GM21390 (cell line): Measurements from ENCODE around the gene ABLIM2.
A peak's percentile ranks its signal among the peaks of the same experiment; 100 is the strongest.

Experiments used
- ATAC-seq: cut with Tn5 transposase; IDR thresholded peaks from one replicate; pipeline ENCODE4 v1.9.1; 2021; ENCODE audit not compliant: unreplicated experiment

The ABLIM2 gene

DNA sequence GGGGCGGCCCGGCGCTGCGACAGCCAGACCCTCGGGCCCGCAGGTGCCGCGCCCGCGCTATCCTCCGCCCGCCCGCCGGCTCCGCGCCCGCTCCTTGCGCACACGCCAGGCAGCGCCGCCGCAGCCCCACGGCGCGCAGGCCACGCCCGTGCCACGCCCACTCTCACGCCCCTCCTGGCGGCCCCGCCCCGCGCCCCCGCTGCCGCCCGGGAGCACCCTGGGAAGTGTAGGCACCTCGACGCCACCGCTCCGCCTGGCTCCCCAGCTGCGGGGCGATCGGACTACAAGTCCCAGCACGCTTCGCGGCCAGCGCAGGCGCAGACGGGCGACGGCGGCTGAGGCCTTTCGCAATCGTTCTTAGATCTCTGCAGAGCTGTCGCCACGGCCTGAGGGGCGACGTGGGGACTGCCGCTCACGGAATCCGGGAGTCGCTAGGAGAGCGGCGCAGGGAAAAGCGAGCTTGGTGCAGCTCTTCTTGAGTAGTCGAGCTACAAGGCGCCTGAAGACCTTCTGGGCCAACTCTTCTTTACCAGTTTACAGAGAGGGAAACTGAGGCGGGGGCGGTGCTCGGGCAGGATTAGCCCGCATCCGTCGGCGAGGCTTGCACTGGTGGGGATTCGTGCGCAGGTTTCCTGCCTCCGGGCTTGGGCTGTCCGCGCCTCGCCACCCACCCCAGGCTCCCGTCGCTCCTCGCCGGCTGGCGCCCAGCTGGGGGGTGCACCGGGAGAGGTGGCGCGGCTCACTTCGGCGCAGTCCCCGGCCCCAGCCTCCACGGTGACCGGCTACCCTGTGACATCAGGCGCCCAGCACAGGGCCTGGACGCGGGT, at the start of gene ABLIM2:
ABLIM2 (minus strand) TSS at position 104 of the 827 bp plus-strand sequence. CDS start 124 bp downstream, outside the sequence.
- peak; percentile 94 for ATAC-seq

DNA sequence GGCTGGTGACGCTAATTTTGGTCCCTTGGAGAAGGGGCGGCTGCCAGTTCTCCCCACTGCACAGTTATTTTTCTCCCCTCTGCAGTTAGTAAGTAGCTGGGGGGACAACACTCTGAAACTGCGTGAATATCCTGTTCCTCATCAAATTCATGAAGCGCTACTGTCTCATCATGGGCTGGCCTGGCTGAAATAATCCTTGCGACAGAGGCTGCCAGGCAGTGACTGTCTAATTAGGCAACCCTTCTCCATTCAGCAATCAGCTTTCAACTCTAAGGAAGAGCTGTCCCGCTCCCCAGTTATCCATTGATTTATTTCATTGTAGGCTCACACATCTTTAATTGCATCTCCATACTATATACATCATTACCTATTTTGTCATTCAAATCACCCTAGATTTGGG, 48.7 kb upstream of the ABLIM2 start:
- no peak for ATAC-seq

DNA sequence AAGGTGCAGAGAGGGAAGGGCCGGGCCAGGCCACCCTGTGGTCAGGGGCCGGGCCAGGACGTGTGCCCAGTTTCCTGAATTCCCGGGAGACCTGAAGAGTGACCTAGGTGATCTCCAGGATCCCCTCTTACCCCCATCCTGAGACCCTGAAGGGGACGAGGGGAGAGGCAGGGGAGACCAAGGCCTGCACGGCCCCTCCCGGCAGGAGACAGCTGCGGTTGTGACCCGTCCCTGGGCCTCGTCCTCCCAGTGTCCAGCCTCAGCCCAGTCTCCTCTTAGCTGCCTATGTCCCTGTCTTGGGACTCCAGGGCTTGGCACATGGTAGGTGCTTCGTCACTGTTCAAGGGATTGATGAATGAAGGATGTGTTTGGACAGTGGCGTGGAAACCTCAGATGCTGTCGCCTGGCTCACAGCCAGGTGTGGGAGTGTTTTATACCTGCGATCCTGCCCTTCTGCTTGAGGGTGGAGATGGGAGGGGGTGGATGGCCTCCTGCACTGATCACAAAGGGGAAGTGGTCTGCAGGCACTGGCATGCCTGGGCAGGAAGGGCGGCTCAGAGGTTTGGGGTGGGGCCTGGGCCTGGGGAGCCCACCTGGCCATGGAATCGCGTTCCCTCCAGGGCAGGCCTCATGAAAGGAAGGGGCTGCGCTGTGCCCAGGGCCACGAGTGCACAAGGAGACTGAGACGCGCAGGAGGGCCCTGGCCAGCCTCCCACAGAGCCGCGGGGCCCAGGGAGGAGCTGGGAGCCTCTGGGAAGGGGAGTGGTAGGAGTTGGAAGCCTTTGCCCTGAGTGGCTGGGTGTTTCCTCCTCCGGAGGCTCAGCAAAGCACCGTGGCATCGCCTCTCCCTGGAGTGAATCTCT, 47.4 kb upstream of the ABLIM2 start:
- ATAC-seq, result no peak

DNA sequence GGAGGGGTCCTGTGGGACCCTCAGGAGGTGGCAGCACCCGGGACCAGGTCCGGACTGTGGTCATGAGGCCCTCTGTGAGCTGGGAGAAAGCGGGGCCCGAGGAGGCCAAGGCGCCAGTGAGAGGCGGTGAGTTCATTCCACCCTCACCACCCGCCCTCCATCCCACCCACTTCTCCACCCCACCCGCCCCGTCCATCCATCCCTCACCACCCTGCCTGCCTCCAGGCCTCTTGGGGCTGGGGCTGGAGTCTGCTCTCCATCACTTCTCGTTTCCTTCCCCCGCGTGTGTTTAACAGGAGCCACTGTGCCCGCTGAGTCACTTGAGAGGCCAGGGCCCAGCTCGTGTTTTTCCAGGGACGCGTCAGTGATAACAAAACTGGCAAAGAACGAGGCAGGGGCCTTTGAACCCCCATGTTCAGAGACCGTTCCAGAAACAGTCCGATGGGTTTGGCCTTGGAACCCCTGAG, 46.7 kb upstream of the ABLIM2 start:
- ATAC-seq, result no peak

DNA sequence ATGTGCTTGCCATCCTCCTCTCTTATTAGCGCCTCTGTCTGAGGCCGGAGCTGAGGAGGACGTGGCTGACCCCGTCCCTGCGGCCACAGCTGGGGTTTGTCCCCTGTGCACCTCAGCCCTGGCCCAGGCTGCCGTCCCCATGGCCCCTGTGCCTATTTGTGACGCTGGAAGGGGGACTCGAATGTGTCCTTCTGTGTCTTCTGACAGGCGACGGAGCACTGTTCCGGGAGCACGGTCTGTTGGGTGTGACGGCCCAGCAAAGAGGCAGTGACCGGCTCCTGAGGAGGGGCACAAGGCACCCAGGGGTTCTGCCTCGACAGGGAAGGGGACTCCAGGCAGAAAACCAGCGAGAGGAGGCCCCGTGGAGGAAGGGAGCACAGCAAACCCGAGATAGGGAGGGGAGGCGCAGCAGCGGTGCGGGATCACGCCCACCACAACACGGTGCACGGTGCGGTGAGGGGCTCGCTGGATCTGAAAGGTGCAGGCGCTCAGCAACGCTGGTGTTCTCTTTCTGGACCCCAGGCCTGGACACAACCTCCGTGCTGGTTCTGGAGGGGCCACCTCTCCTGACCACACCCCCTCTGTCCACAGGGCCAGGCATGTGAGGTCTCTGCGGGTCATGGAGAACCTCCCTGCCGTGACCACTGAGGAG, 46.1 kb upstream of the ABLIM2 start:
- ATAC-seq, result no peak

DNA sequence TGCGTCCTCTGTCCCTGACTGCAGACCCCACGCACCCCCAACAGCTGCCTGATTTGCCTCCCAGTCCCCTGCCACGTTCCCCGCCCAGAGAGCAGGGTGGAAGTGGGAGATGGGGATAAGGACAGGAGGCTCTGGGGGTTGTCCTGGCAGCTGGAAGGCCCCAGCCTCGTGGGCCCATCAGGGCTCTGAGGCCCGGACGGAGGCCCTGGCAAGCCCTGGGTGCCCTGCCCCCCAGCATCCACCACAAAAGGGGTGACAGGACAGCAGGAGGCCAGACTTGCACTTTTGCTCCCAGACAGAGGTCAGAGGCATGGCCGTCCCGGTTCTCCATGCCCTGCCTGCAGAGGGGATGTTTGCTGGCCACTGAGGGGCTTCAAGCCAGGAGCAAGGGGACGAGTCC, 45.2 kb upstream of the ABLIM2 start:
- ATAC-seq, result no peak

DNA sequence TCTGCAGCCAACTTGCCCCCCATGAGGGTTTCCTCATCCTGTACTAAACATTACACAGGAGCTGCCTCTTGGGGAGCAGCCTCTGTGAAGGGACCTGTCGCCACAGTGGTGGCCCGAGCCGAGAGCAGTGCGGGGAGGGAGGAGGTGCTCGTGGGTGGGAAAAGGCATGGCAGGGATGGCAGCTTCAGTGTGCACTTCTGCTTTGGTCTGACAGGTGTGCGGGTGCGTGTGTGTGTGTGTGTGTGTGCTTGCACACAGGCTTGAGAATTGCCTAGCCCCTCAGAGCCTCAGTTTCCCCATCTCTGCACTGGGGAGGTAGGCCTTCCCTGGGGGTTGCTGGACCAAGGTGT, 44.4 kb upstream of the ABLIM2 start:
- ATAC-seq, result no peak

DNA sequence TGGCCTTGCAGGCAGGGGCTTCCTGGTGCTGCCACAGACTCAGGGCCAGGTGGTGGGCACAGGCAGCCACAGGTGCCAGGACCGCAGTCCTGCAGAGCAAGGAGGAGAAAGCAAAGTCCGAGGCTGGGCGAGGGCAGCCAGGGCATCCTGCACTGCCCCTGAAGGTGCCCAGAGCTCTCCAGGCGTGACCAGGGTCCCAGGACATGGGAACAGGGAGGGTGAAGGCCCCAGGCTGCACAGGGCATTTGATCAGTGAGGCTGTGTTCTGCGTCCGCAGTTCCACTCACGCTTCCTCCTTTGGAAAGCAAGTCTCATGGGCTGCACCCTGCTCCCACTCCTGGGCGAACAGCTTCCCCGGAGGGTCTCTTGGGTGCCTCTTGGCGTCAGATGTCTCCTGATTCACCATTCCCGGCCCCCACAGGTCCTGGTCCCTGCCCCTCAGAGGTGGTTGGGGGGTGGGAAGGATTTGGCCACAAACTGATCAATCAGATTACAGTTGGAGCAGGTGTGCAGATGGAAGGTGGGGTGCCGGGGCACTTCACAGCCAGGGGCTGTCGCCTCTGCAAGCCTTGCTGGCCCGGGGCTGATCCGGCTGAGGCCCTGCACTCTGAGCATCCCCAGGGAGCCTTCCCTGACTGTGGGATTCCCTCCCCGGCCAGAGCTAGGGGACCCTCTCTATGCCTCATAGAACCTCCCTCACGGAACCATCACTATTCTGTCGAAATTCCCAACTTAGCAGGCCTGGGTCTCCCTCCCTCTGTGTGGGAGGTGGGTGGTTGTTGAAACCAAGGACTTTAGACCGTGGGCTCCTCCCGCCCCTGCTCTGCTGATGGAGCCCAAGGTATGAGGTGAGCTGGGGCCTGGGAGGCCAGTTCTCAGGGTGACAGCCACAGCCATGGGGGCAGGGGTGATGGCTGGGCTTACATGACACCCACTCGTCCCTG, 43.8 kb upstream of the ABLIM2 start:
- ATAC-seq, result no peak

DNA sequence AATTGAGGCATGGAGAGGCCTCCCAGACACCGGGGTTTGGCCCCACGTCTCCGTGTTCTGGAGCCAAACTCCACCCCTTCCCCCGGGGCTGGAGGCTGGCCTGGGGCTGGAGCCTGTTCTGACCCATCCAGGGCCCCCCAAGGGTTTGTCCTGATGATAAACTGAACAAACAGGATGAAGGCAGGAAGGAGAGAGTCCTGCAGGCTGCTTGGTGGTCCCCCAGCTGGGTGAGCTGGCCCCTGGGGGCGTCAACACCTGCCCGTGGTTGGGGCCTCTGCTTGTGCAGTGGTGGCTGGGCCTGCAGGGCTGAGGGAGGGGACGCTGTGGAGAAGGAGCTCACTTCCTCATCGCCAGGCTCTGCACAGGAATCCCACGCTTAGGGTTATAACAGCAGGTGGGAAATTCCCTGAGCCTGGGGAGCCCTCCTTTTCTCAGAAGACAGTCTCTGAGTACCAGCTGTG, 42.7 kb upstream of the ABLIM2 start:
- ATAC-seq, result peak; percentile 30

DNA sequence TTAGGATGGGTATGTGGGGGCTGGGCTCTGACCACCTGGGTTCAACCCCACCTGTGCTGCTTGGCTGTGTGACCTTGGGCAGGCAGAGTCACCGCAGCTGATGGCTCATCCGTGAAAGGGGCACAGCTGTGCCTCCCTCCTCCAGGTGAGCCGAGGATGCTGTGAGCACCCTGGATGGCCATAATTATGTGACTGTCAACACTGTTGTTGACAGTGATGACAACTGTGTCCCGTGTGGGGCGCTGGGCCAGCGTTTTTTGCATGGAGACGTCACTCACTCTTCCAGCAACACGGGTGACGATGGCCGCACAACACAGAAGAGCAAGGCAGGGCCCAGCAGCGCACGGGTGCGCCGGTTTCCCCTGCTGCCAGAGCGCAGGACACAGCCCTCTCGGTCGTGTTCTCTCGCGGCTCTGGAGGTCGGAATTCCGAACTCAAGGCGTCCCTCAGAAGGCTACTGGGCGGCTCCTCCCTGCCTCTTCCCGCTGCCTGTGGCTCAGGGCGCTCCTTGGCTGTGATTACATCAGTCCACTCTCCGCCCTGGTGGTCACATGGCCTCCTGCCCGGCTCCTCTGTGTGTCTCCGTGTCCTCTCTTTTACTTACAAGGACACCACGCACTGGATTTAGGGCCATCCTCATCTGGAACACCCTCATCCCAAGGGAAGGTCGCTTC, 41.8 kb upstream of the ABLIM2 start:
- ATAC-seq, result no peak

DNA sequence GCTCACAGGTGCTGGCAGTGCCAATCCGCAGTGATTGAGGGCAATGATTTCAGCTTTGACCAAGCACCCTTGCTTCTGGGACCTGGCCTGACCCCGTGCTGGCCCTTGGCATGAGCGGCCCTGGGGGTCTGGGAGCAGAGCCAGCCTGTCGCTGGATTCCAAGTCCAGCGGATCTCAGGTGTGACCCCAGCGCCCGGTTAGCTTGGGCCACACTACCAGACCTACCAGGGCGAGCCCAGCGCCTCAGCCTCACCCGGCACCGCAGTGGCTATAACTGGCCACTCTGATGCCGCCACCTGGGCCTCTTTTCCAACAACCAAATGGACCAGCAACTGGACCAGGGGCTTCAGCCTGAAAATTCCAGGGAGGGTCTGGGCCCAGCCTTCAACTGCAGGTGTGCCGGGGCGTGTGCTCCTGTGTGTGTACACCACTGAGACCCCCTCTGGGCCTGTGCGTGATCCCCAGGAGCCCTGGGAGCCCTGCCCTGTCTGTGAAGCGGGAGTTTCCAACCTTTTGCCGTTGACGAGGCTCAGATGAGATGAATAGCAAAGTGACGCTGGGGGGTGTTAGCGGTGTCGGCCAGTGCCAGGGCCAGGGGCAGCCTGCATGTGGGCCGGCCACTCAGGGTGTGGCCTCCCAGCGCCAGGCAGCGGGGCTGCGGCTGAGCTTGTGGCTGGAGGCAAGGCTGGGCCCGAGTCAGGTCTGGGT, 41.1 kb upstream of the ABLIM2 start:
- no peak for ATAC-seq

DNA sequence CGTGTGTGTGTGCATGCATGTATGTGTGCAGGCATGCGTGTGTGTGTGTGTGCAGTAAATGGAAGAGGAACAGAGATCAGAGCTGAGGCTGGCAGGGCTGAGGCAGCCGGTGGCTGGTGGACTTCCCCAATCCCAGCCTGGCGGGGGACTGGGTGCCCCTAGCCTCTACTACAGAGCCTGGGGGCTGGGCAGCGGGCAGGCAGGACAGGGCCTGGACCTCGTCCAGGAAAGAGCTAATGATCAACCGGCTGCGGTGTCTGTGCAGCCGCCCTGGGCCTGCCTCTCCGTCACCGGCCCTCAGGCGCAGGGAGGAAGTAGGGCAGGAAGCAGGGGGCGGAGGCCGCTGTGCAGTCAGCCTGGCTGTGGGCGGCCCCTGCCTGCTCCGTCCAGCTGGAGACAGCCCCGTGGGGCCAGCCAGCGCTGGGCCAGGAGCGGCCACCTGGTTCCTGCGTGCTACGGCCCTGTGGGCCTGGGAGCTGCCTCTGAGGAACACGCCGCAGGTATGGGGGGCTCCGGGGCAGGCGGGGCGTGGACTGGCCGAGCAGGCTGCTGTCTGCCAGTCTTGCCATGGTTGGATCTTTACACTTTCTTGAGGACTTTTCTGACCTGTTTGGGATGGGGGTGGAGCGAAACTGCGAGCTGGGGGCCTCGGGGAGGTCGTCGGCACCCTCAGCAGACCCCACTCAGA, 40.4 kb upstream of the ABLIM2 start, which contains the start of gene SH3TC1:
SH3TC1 (plus strand) TSS at position 385 of the 688 bp plus-strand sequence. CDS start 5,905 bp downstream, outside the sequence.
- peak; percentile 79 for ATAC-seq

DNA sequence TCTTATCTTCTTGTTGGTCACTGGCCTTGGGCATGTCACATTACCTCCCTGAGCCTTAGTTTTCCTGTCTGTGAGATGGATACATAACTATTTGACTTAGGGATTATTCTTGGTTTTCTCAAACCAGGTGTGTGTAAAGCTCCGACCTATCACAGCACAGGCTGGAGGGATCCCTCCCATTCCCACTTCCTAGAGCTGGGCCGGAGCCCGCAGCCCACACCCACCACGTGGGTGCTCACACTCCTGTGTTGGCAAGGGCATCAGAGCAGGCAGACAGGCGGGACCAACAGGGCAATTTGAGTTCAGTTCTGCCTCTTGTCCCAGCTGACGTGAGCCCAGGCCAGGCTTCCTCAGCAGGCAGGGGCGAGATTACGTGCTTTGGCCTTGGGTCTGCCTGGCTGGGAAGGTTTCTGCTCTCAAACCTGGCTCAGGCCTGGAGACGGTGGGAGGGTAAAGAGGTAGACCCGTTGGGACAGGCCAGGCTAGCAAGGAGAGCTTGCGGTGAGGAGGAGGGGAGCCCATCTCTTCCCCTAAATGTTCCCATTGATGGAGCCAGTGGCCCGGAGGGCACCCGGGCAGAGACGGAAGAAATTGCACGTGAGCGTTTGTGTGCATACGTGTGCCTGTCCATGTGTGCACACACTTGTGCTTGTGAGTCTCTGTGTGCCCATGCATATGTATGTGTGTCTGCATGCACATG, 39.7 kb upstream of the ABLIM2 start:
- ATAC-seq, result no peak

DNA sequence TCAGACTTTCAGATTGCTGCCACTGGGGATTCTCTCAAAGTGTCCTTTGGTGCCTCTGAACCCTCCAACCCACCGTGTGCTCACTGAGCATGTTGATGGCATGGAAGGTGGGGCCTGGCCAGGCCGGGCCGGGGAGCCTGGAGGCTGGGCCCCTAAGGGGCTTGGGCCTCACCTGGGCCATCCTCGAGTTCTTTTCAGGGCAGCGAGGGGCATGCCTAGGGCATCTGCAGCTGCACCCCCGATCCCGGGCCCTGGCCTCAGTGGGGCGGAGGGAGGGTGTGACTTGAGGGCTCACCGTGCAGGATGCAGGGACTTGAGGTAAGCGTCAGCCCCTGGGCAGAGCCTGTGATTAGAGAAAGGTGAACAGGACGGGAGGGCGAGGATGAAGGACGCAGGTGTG, 38.9 kb upstream of the ABLIM2 start:
- ATAC-seq, result no peak

DNA sequence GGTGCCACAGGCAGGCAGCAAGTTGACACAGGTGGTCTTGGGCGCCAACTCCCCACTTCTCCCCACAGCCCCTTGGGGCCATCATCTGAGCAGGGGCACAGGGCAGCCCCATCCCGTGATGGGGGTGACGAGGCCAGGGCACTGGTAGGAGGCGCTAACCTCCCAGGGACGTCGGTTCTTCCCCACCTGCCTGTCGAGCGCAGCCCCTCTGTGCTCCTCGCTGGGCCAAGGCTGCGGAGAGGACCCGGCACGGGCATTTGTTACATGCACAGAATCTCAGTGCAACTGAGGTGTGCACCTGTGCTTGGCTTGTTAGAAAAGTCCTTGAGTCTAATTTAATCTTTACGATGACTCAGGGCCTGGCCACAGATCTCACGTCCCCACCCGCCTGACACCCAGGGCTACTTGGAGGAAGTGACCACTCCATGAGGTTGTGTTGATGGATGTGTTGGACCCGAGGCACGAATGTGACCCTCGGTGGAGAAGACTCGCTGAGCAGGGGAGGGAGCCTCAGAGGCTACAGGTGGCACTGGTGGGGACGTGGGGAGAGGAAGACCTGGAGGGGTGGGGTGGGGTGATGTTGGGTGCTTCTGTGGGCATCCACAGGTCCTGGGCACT, 37.3 kb upstream of the ABLIM2 start:
- ATAC-seq, result no peak

DNA sequence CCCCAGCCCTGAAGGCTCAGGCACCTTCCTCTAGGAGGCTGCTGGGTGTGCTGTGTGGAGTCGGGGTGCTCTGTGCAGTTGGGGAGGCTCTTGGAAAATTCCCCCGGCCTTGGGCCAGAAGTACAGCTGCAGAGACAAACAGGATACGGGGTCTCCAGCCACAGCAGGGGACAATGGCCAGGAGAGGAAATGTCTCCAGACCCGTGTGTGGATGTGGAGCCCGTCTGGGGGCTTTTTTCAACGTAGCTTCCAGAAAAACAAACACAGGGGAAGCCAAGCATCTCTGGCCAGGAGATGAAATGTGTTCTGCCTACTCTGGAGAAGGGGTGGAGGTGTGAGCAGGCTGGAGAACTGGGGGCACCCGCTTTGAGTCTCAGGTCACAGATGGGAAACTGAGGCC, 36.8 kb upstream of the ABLIM2 start:
- no peak for ATAC-seq
